Measurements from ENCODE around the gene PPP2R2C. TPM values are rescaled to one million over a fixed set of nuclear protein-coding genes. Genes with fewer than 3 reads are reported as not detected.

Gene PPP2R2C
- total and polyA plus RNA-seq, 9 of the 15 experiments (the other 6 are each of a cell fraction or from before 2014, with no cell fraction given), result 0.04 to 0.06 TPM; not detected in 7

DNA sequence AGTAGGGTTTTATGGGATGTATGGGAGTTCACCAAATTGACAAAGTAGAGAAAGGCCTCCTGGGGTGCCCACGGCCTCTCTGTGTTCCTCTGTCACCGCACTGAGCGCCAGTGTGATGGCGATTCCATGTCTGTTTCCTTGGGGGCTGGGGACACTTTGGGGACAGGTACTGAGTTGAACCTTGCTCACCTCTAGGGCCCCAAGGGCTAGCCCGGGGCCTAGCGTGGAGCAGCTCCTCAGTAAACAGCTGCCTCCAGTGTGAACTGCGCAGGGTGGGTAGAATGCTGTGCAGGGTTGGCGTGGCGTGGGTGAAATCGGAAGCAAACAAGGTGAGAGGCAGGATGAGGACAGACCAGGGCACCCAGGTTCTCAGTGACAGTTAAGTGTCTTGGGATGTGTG is 97.8 kb downstream of the PPP2R2C start:
- Histone ChIP-seq H3K9ac (ENCODE audit: insufficient read depth in 1 of 2, low read depth in 2 of 2, low read length in 2 of 2) (no peak overlapping the region), H3K27me3 (ENCODE audit: control insufficient read depth in 2 of 2, insufficient read depth in 2 of 2, low read length in 2 of 2) (peaks cover 16 to 72% of the 10 kb centered on the region in 2 experiments; a peak in 4 of 5 replicates)

More for the DNA sequence above, 97.8 kb downstream of the PPP2R2C start:
- no peak for TF ChIP-seq DNMT1 (IDR thresholded peaks at IDR 0.05)
- TF ChIP-seq EWSR1 (IDR thresholded peaks at IDR 0.05; ENCODE audit: borderline replicate concordance, low read depth, partially characterized antibody), result no peak
- TF ChIP-seq HDAC3 (IDR thresholded peaks at IDR 0.05; ENCODE audit: borderline replicate concordance, partially characterized antibody), result no peak
- TF ChIP-seq HMGN3 (IDR thresholded peaks at IDR 0.05; ENCODE audit: borderline replicate concordance, extremely low read depth, insufficient read length, low read depth, low read length), result no peak
- TF ChIP-seq ZNF280B (CRISPR knock-in tag; IDR thresholded peaks at IDR 0.05), result no peak
- no peak for TF ChIP-seq TCF15 (CRISPR knock-in tag; IDR thresholded peaks at IDR 0.05)
- no peak for TF ChIP-seq CHD2 (IDR thresholded peaks at IDR 0.05; ENCODE audit: low read depth, low read length)
- TF ChIP-seq, protein P1, sequence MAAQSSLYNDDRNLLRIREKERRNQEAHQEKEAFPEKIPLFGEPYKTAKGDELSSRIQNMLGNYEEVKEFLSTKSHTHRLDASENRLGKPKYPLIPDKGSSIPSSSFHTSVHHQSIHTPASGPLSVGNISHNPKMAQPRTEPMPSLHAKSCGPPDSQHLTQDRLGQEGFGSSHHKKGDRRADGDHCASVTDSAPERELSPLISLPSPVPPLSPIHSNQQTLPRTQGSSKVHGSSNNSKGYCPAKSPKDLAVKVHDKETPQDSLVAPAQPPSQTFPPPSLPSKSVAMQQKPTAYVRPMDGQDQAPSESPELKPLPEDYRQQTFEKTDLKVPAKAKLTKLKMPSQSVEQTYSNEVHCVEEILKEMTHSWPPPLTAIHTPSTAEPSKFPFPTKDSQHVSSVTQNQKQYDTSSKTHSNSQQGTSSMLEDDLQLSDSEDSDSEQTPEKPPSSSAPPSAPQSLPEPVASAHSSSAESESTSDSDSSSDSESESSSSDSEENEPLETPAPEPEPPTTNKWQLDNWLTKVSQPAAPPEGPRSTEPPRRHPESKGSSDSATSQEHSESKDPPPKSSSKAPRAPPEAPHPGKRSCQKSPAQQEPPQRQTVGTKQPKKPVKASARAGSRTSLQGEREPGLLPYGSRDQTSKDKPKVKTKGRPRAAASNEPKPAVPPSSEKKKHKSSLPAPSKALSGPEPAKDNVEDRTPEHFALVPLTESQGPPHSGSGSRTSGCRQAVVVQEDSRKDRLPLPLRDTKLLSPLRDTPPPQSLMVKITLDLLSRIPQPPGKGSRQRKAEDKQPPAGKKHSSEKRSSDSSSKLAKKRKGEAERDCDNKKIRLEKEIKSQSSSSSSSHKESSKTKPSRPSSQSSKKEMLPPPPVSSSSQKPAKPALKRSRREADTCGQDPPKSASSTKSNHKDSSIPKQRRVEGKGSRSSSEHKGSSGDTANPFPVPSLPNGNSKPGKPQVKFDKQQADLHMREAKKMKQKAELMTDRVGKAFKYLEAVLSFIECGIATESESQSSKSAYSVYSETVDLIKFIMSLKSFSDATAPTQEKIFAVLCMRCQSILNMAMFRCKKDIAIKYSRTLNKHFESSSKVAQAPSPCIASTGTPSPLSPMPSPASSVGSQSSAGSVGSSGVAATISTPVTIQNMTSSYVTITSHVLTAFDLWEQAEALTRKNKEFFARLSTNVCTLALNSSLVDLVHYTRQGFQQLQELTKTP (IDR thresholded peaks at IDR 0.05; ENCODE audit: low read depth in 1 of 2, partially characterized antibody in 2 of 2), result no peak
- TF ChIP-seq ZFP91 (CRISPR knock-in tag; IDR thresholded peaks at IDR 0.05), result no peak
- no peak for TF ChIP-seq TSC22D4 (tag; IDR thresholded peaks at IDR 0.05)
- TF ChIP-seq SP1 (CRISPR knock-in tag; IDR thresholded peaks at IDR 0.05), result no peak
- no peak for TF ChIP-seq MAFK (IDR thresholded peaks at IDR 0.05; ENCODE audit: low read length)
- TF ChIP-seq BRD4 (IDR thresholded peaks at IDR 0.05), result no peak
- no peaks in the 10 kb centered on the region for H3K36me3 ChIP-seq (ENCODE audit: control insufficient read depth, insufficient read depth, low read length)
- FAIRE-seq (no peak), DNase-seq (ENCODE audit: extremely low read depth in 1 of 4, low spot score in 3 of 4) (no peak), ATAC-seq (no peak)
- no peaks in the 10 kb centered on the region for H3K79me2 ChIP-seq (ENCODE audit: control insufficient read depth, insufficient read depth, low read length)
- no peaks in the 10 kb centered on the region; a peak in 1 of 5 replicates for H3K4me1 ChIP-seq (replicated peaks in 1 of 2; ENCODE audit: control insufficient read depth in 2 of 2, insufficient read depth in 2 of 2, low read length in 2 of 2)
- H4K20me1 ChIP-seq (replicated peaks; ENCODE audit: control insufficient read depth, insufficient read depth, low read length), result peaks cover 11% of the 10 kb centered on the region
- no peaks in the 10 kb centered on the region; the same call in 1 of the 2 replicates for H3K9me3 ChIP-seq (replicated peaks; ENCODE audit: control insufficient read depth, insufficient read depth, low read depth, low read length)
- 0% methylated on average over 10 of the region's 10 CpGs for WGBS (ENCODE audit: insufficient coverage, low coverage, missing lambda C conversion rate)
- no peak overlapping the region for H2AFZ ChIP-seq (ENCODE audit: low read depth, low read length)
- BruUV-seq (replicated peaks), result no TSS peak
- intact Hi-C loops (cut with micrococcal nuclease), result no loop called here
- no peak overlapping the region for H3K27ac ChIP-seq (ENCODE audit: extremely low read depth, low read depth, low read length)
- in situ Hi-C loops (cut with MboI), result no loop called here
- peaks cover 3% of the 10 kb centered on the region for H3K9me1 ChIP-seq (ENCODE audit: control insufficient read depth, insufficient read depth, low read length)
- POLR2A ChIA-PET, result no interaction called here
- CTCF ChIA-PET (ENCODE audit: low intra/inter-chr PET ratio), result no interaction called here
- no peak overlapping the region for H3K4me3 ChIP-seq
- H3K4me2 ChIP-seq (ENCODE audit: insufficient read depth, low read length), result no peak overlapping the region
